Measurements from ENCODE around the gene ZNF100. TPM values are rescaled to one million over a fixed set of nuclear protein-coding genes. Genes with fewer than 3 reads are reported as not detected.

ZNF100 gene
- total RNA-seq, 2 experiments from 2014 or later = 21.6 to 28.4 TPM

Other genes starting within 250 kb of the ZNF100 start
- gene ZNF43, start 68.6 kb upstream of the ZNF100 start, total RNA-seq = 10 to 100 TPM; 31.3 to 34.3 TPM
- under 1 TPM; 0.18 TPM for gene ZNF208, start 243.4 kb upstream of the ZNF100 start, total RNA-seq

All from activated CD8-positive, alpha-beta T cell treated with anti-CD3 and anti-CD28 coated beads, Interleukin-2, amount 10 ng/mL, durations not matched to agents 7 days and 5 days (primary cell).